ENCODE measurements around the gene MRGPRF. TPM values are rescaled to one million over a fixed set of nuclear protein-coding genes. Genes with fewer than 3 reads are reported as not detected.

The MRGPRF gene
- total and polyA plus RNA-seq, 9 donors: 8.6 to 104 (median 35.2) TPM

DNA sequence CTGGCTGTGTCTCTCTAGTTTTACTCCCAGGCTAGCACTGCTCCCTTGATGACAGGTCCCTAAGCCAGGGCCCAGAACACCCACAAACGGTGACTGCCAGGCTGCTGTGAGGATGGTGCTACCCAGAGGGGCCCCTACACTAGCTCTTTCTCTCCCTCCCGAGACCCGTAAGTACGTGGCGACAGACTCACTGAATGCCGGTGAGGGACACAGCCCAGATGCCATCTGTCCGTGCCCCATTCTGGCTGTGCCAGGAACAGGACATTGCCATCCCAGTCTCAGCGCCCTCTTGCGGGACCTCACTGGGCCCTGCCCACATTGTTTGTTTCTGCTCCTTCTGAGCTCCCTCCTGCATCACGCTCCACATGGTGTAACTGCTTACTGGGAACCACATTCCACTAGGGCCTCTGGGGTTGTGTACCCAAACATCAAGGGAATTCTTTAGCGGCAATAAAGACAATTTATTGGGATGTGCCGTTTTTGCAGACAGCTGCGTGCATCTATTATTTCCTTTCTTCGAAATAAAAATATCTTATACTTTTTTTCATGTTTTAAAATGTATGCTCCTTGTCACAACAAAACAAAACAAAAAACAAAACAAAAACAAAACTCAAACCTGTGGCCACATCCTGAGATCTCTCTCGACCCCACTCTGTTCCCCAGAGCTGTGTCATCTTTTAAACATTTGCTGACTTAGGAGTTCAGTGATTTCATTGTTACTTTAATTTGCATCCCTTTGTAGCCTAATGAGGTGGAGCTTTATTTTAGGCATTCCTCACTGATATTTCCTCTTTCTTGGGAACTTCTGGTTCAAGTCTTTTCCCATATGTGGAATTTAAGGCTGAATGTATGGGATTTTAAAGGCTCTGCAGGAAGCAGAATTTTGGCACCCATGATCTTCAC lies 31.3 kb upstream of the MRGPRF start:
- Histone ChIP-seq H3K36me3 (no peaks in the 10 kb centered on the region), H3K4me1 (ENCODE audit: insufficient read depth) (no peaks in the 10 kb centered on the region), H3K9me3 (no peaks in the 10 kb centered on the region), H3K27me3 (no peaks in the 10 kb centered on the region), H3K4me3 (no peak overlapping the region), H3K27ac (no peak overlapping the region)
- DNase-seq: peak; percentile 62 to 78 (median 67)
- intact Hi-C loops (cut with DNase I): loop anchor here in 3 of 4 donors (5.0 kb wide), 1 partner anchor 32 kb away; the partner anchor contains the start of gene MRGPRF (in 3 of the 3)
- 16 to 35% (median 23%) methylated on average over 14 to 15 of the region's 15 CpGs for WGBS, 3 donors
- no peak for TF ChIP-seq POLR2A (IDR thresholded peaks at IDR 0.05)
- TF ChIP-seq, protein P1, sequence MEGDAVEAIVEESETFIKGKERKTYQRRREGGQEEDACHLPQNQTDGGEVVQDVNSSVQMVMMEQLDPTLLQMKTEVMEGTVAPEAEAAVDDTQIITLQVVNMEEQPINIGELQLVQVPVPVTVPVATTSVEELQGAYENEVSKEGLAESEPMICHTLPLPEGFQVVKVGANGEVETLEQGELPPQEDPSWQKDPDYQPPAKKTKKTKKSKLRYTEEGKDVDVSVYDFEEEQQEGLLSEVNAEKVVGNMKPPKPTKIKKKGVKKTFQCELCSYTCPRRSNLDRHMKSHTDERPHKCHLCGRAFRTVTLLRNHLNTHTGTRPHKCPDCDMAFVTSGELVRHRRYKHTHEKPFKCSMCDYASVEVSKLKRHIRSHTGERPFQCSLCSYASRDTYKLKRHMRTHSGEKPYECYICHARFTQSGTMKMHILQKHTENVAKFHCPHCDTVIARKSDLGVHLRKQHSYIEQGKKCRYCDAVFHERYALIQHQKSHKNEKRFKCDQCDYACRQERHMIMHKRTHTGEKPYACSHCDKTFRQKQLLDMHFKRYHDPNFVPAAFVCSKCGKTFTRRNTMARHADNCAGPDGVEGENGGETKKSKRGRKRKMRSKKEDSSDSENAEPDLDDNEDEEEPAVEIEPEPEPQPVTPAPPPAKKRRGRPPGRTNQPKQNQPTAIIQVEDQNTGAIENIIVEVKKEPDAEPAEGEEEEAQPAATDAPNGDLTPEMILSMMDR (IDR thresholded peaks at IDR 0.05): peak in 2 of 3 donors; percentile 39 to 52

DNA sequence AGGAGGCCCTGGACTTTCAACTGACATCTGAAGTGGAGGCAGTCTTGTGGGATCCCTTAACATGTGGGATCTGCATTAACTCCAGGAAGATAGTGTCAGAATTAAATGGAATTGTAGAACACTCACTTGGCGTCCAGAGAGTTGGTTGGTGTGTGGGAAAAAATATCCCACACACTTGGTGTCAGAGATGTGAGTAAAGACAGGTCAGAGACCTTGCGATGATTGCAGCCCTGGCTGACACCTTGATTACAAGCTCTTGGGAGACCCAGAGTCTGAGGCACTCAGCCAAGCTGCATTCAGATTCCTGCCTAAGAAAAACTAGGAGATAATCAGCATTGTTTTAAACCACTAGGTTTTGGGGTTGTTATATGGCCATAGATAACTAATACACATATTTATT lies 28.5 kb upstream of the MRGPRF start:
- Histone ChIP-seq H3K36me3 (no peaks in the 10 kb centered on the region), H3K27ac (no peak overlapping the region), H3K4me3 (no peak overlapping the region), H3K9me3 (no peaks in the 10 kb centered on the region), H3K4me1 (ENCODE audit: insufficient read depth) (no peaks in the 10 kb centered on the region), H3K27me3 (no peaks in the 10 kb centered on the region)
- no peak for DNase-seq
- intact Hi-C loops (cut with DNase I): no loop called here
- TF ChIP-seq, protein P1 (IDR thresholded peaks at IDR 0.05): no peak
- TF ChIP-seq EP300 (IDR thresholded peaks at IDR 0.05): no peak
- TF ChIP-seq POLR2A (IDR thresholded peaks at IDR 0.05): no peak
- WGBS, 3 donors: 42 to 43% (median 42%) methylated on average over 2 of the region's 2 CpGs

DNA sequence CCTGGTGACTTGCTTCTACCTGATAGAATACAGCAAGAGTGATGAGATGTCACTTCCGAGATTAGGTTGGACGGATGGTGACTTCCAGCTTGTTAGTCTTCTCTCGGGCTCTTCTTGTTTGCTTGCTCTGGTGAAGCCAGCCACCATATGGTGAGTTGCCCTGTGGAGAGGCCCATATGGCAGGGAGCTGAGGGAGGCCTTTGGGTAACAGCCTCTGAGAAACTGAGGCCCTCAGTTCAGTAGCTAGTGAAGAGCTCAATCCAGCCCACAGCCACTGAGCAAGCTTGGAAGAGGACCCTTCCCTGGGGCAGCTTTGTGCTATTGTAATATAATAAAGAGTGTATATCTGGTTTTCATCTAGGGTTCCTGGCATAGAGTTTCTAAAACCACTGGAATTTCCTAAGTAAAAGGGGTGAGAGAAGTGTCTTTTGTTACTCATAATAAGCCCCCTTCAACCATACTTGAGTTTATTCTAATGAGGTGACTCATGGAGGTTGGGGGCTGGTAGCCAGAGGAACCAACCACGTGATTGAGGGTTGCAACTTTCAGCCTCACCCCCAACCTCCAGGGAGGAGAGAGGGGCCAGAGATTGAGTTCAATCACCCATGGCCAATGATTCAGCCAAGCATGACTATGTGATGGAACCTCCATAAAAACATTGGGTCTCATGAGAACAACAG lies 27.7 kb upstream of the MRGPRF start:
- 79 to 86% (median 83%) methylated on average over 4 of the region's 4 CpGs for WGBS, 3 donors
- Histone ChIP-seq H3K4me1 (ENCODE audit: insufficient read depth) (peaks cover 5% of the 10 kb centered on the region), H3K9me3 (no peaks in the 10 kb centered on the region), H3K36me3 (no peaks in the 10 kb centered on the region), H3K4me3 (no peak overlapping the region), H3K27ac (no peak overlapping the region), H3K27me3 (no peaks in the 10 kb centered on the region)
- DNase-seq: no peak
- TF ChIP-seq POLR2A (IDR thresholded peaks at IDR 0.05) (no peak), EP300 (IDR thresholded peaks at IDR 0.05) (no peak)
- TF ChIP-seq, protein P1 (IDR thresholded peaks at IDR 0.05): no peak
- intact Hi-C loops (cut with DNase I): no loop called here

GRCh38 chr11:69040051-69040450 lies 27.0 kb upstream of the MRGPRF start:
- TF ChIP-seq, protein P1 (IDR thresholded peaks at IDR 0.05): no peak
- TF ChIP-seq POLR2A (IDR thresholded peaks at IDR 0.05): no peak
- Histone ChIP-seq H3K36me3 (no peaks in the 10 kb centered on the region), H3K27me3 (no peaks in the 10 kb centered on the region), H3K4me1 (ENCODE audit: insufficient read depth) (peaks cover 10% of the 10 kb centered on the region), H3K27ac (no peak overlapping the region), H3K4me3 (no peak overlapping the region), H3K9me3 (no peaks in the 10 kb centered on the region)
- intact Hi-C loops (cut with DNase I): no loop called here
- no peak for DNase-seq
- 85 to 92% (median 87%) methylated on average over 6 of the region's 6 CpGs for WGBS, 3 donors
